Measurements from ENCODE around the gene TNS2. TPM values are rescaled to one million over a fixed set of nuclear protein-coding genes. Genes with fewer than 3 reads are reported as not detected.
A peak's percentile ranks its signal among the peaks of the same experiment; 100 is the strongest.
"Not testable (repeated sequence)": the region's sequence is repeated elsewhere in the genome, so short reads cannot be mapped to it uniquely, and the experiment has no call there.

Gene TNS2
- total RNA-seq, 1 donor from 2014 or later = 15.4 TPM

- H3K27me3 Mint-ChIP-seq (ENCODE audit: low read depth, unreplicated experiment) = peaks cover 31% of the 10 kb centered on the region
These were observed 45.7 kb downstream of the TNS2 start for GRCh38 chr12:53095596-53095895.

GRCh38 chr12:53096089-53096741 lies 46.4 kb downstream of the TNS2 start:
- peaks cover 2% of the 10 kb centered on the region for H3K9me3 Mint-ChIP-seq (ENCODE audit: unreplicated experiment)
- Histone ChIP-seq H3K4me1 (ENCODE audit: insufficient read depth, low read length) (peaks cover 31% of the 10 kb centered on the region), H3K4me3 (ENCODE audit: insufficient read depth, low read depth, low read length) (no peak overlapping the region), H4K20me1 (ENCODE audit: insufficient read depth, low read length) (no peaks in the 10 kb centered on the region), H3K4me2 (ENCODE audit: low read length) (peak overlapping the region; percentile 96), H3K27me3 (ENCODE audit: insufficient read depth, low read length) (no peaks in the 10 kb centered on the region), H3K36me3 (ENCODE audit: insufficient read depth, low read length) (no peaks in the 10 kb centered on the region), H3K9me3 (ENCODE audit: insufficient read depth, low read depth, low read length) (no peaks in the 10 kb centered on the region), H3K9ac (ENCODE audit: low read length) (peak overlapping the region; percentile 82), H3K27ac (ENCODE audit: low read depth, low read length) (no peak overlapping the region), H2AFZ (ENCODE audit: low read depth, low read length) (no peak overlapping the region), H3K79me2 (ENCODE audit: insufficient read depth, low read length) (no peaks in the 10 kb centered on the region)
- H3K4me1 Mint-ChIP-seq (ENCODE audit: low read depth, unreplicated experiment) = peaks cover 23% of the 10 kb centered on the region
- H3K36me3 Mint-ChIP-seq (ENCODE audit: low read depth, unreplicated experiment) = no peaks in the 10 kb centered on the region
- TF ChIP-seq EZH2 (IDR thresholded peaks at IDR 0.05; ENCODE audit: insufficient read depth, low read length) (no peak), CTCF (IDR thresholded peaks at IDR 0.05; ENCODE audit: insufficient read depth, low read depth, low read length) (no peak)
- peaks cover 26% of the 10 kb centered on the region for H3K27me3 Mint-ChIP-seq (ENCODE audit: low read depth, unreplicated experiment)
- FAIRE-seq (no peak), DNase-seq (ENCODE audit: low read depth) (peak; percentile 72)
- H3K27ac Mint-ChIP-seq (ENCODE audit: unreplicated experiment) = no peak overlapping the region
- no peak overlapping the region for H3K4me3 Mint-ChIP-seq (ENCODE audit: unreplicated experiment)

More at GRCh38 chr12:53095596-53095895, 45.7 kb downstream of the TNS2 start:
- H3K9ac ChIP-seq (ENCODE audit: low read length); H3K9me3 ChIP-seq (ENCODE audit: insufficient read depth, low read depth, low read length); H3K27ac Mint-ChIP-seq (ENCODE audit: unreplicated experiment); H3K36me3 ChIP-seq (ENCODE audit: insufficient read depth, low read length); H3K79me2 ChIP-seq (ENCODE audit: insufficient read depth, low read length); H3K27ac ChIP-seq (ENCODE audit: low read depth, low read length); H3K4me3 Mint-ChIP-seq (ENCODE audit: unreplicated experiment); H3K27me3 ChIP-seq (ENCODE audit: insufficient read depth, low read length); H3K9me3 Mint-ChIP-seq (ENCODE audit: unreplicated experiment); DNase-seq (ENCODE audit: low read depth); FAIRE-seq; H3K4me2 ChIP-seq (ENCODE audit: low read length); H4K20me1 ChIP-seq (ENCODE audit: insufficient read depth, low read length); H3K4me3 ChIP-seq (ENCODE audit: insufficient read depth, low read depth, low read length); H3K36me3 Mint-ChIP-seq (ENCODE audit: low read depth, unreplicated experiment); H2AFZ ChIP-seq (ENCODE audit: low read depth, low read length): not testable (repeated sequence)
- H3K4me1 ChIP-seq (ENCODE audit: insufficient read depth, low read length) = peaks cover 31% of the 10 kb centered on the region
- H3K4me1 Mint-ChIP-seq (ENCODE audit: low read depth, unreplicated experiment) = peaks cover 23% of the 10 kb centered on the region

GRCh38 chr12:53096759-53097158 lies 46.9 kb downstream of the TNS2 start:
- peak overlapping the region; percentile 7 for H3K27ac Mint-ChIP-seq (ENCODE audit: unreplicated experiment)
- H3K36me3 Mint-ChIP-seq (ENCODE audit: low read depth, unreplicated experiment) = no peaks in the 10 kb centered on the region
- H3K27me3 Mint-ChIP-seq (ENCODE audit: low read depth, unreplicated experiment) = peaks cover 25% of the 10 kb centered on the region

More at GRCh38 chr12:53096759-53097158, 46.9 kb downstream of the TNS2 start:
- no peak for DNase-seq (ENCODE audit: low read depth)
- H3K9me3 Mint-ChIP-seq (ENCODE audit: unreplicated experiment) = peaks cover 2% of the 10 kb centered on the region
- H3K79me2 ChIP-seq (ENCODE audit: insufficient read depth, low read length) = no peaks in the 10 kb centered on the region
- H2AFZ ChIP-seq (ENCODE audit: low read depth, low read length) = peak overlapping the region; percentile 85
- H3K9me3 ChIP-seq (ENCODE audit: insufficient read depth, low read depth, low read length) = no peaks in the 10 kb centered on the region
- H3K27me3 ChIP-seq (ENCODE audit: insufficient read depth, low read length) = no peaks in the 10 kb centered on the region
- H3K4me3 ChIP-seq (ENCODE audit: insufficient read depth, low read depth, low read length) = peak overlapping the region; percentile 65
- no peak for FAIRE-seq
- no peak for TF ChIP-seq EZH2 (IDR thresholded peaks at IDR 0.05; ENCODE audit: insufficient read depth, low read length)
- TF ChIP-seq CTCF (IDR thresholded peaks at IDR 0.05; ENCODE audit: insufficient read depth, low read depth, low read length) = no peak
- H3K9ac ChIP-seq (ENCODE audit: low read length) = peak overlapping the region; percentile 82
- H3K4me2 ChIP-seq (ENCODE audit: low read length) = peak overlapping the region; percentile 96
- H3K4me3 Mint-ChIP-seq (ENCODE audit: unreplicated experiment) = peak overlapping the region; percentile 78
- H4K20me1 ChIP-seq (ENCODE audit: insufficient read depth, low read length) = no peaks in the 10 kb centered on the region
- no peaks in the 10 kb centered on the region for H3K36me3 ChIP-seq (ENCODE audit: insufficient read depth, low read length)
- peaks cover 31% of the 10 kb centered on the region for H3K4me1 ChIP-seq (ENCODE audit: insufficient read depth, low read length)
- peak overlapping the region; percentile 88 for H3K27ac ChIP-seq (ENCODE audit: low read depth, low read length)
- peaks cover 23% of the 10 kb centered on the region for H3K4me1 Mint-ChIP-seq (ENCODE audit: low read depth, unreplicated experiment)

Measured in astrocyte (in vitro differentiated cells and primary cell).